A172 (cell line): ENCODE measurements around the gene MUC2. TPM values are rescaled to one million over a fixed set of nuclear protein-coding genes. Genes with fewer than 3 reads are reported as not detected.

Experiments used
- DNase-seq: peaks from one replicate; pipeline ENCODE4 v3.0.0-alpha.2; 2015; ENCODE audit warnings: low spot score
- total RNA-seq: library from RNA; depleted of rRNA; stranded (reverse); fragments of >200 nt; shearing (Covaris generic); gene quantifications from 2 replicates; pipeline ENCODE4 v1.2.3, GENCODE V29; 2014

The MUC2 gene
- total RNA-seq, 1 experiment from 2014 or later, result not detected

- DNase-seq, result no peak
Observed at GRCh38 chr11:1087279-1087960, 12.7 kb downstream of the MUC2 start.

- DNase-seq, result no peak
Observed at GRCh38 chr11:1087961-1088926, 13.6 kb downstream of the MUC2 start.

GRCh38 chr11:1088927-1089737, 14.5 kb downstream of the MUC2 start:
- no peak for DNase-seq

GRCh38 chr11:1089738-1090599, 15.3 kb downstream of the MUC2 start:
- DNase-seq, result no peak

GRCh38 chr11:1090600-1091331, 16.1 kb downstream of the MUC2 start:
- DNase-seq, result no peak

GRCh38 chr11:1091332-1092083, 16.8 kb downstream of the MUC2 start:
- DNase-seq, result no peak

- no peak for DNase-seq
Observed at GRCh38 chr11:1092145-1092670, 17.5 kb downstream of the MUC2 start.

- DNase-seq, result no peak
Observed at GRCh38 chr11:1092919-1093318, 18.2 kb downstream of the MUC2 start.

- no peak for DNase-seq
Observed at GRCh38 chr11:1099519-1100355, 25.1 kb downstream of the MUC2 start.

GRCh38 chr11:1100417-1101245, 26.0 kb downstream of the MUC2 start:
- no peak for DNase-seq

GRCh38 chr11:1101318-1102089, 26.8 kb downstream of the MUC2 start:
- DNase-seq, result no peak

- DNase-seq, result no peak
Observed at GRCh38 chr11:1102221-1102971, 27.7 kb downstream of the MUC2 start.

GRCh38 chr11:1102996-1103395, 28.3 kb downstream of the MUC2 start:
- DNase-seq, result no peak

GRCh38 chr11:1103401-1104360, 29.0 kb downstream of the MUC2 start:
- no peak for DNase-seq
